ENCODE measurements around the gene NOP14.

NOP14 gene

DNA sequence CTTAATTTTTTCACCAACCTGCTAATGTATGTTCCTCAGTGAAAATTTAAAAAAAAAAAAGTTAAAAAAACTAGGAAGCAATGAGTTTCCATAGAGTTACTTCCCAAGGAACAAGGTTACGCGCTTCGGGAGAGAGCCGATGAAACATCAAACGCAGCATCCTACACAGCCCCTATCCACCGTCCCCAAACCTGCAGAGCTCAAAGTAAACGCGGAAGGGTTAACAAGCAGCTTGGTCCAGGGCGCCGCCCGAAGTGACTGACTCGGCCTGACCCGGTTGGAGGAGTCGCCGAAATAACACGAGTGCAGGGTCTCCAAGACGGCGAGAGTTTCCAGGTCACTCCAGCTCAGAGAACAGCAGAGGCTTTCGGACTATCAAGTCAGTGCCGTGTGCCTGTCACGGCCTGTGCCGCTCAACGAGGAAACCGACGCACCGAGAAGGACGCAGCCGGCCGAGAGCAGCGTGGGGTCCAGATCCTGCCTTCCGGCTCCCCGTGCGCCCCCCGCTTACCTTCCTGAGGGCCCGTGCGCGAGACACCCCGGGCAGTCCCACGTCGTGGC lies 512 bp downstream of the NOP14 start (continued):
- TF ChIP-seq, protein P1, sequence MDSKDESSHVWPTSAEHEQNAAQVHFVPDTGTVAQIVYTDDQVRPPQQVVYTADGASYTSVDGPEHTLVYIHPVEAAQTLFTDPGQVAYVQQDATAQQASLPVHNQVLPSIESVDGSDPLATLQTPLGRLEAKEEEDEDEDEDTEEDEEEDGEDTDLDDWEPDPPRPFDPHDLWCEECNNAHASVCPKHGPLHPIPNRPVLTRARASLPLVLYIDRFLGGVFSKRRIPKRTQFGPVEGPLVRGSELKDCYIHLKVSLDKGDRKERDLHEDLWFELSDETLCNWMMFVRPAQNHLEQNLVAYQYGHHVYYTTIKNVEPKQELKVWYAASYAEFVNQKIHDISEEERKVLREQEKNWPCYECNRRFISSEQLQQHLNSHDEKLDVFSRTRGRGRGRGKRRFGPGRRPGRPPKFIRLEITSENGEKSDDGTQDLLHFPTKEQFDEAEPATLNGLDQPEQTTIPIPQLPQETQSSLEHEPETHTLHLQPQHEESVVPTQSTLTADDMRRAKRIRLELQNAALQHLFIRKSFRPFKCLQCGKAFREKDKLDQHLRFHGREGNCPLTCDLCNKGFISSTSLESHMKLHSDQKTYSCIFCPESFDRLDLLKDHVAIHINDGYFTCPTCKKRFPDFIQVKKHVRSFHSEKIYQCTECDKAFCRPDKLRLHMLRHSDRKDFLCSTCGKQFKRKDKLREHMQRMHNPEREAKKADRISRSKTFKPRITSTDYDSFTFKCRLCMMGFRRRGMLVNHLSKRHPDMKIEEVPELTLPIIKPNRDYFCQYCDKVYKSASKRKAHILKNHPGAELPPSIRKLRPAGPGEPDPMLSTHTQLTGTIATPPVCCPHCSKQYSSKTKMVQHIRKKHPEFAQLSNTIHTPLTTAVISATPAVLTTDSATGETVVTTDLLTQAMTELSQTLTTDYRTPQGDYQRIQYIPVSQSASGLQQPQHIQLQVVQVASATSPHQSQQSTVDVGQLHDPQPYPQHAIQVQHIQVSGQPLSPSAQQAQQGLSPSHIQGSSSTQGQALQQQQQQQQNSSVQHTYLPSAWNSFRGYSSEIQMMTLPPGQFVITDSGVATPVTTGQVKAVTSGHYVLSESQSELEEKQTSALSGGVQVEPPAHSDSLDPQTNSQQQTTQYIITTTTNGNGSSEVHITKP (tag by site-specific recombination; IDR thresholded peaks at IDR 0.05) = peak; percentile 76
- TF ChIP-seq ZNF510 (tag by site-specific recombination; IDR thresholded peaks at IDR 0.05; ENCODE audit: insufficient replicate concordance) = no peak
- no peak for TF ChIP-seq ZNF394 (tag by site-specific recombination; IDR thresholded peaks at IDR 0.05; ENCODE audit: borderline replicate concordance)
- no peak for TF ChIP-seq ZNF768 (tag by site-specific recombination; IDR thresholded peaks at IDR 0.05)
- TF ChIP-seq TCF7L2 (IDR thresholded peaks at IDR 0.05; ENCODE audit: borderline replicate concordance, low read depth, low read length) = no peak
- TF ChIP-seq, protein P2, sequence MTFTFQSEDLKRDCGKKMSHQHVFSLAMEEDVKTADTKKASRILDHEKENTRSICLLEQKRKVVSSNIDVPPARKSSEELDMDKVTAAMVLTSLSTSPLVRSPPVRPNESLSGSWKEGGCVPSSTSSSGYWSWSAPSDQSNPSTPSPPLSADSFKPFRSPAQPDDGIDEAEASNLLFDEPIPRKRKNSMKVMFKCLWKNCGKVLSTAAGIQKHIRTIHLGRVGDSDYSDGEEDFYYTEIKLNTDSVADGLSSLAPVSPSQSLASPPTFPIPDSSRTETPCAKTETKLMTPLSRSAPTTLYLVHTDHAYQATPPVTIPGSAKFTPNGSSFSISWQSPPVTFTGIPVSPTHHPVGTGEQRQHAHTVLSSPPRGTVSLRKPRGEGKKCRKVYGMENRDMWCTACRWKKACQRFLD (tag by site-specific recombination; IDR thresholded peaks at IDR 0.05) = no peak
- TF ChIP-seq HOXC10 (CRISPR knock-in tag; IDR thresholded peaks at IDR 0.05) = no peak
- no peak for TF ChIP-seq KLF8 (tag by site-specific recombination; IDR thresholded peaks at IDR 0.05)
- TF ChIP-seq GLIS1 (tag by site-specific recombination; IDR thresholded peaks at IDR 0.05) = peak; percentile 54
- no peak for TF ChIP-seq ZNF654 (tag by site-specific recombination; IDR thresholded peaks at IDR 0.05; ENCODE audit: low read depth)
- TF ChIP-seq ZNF366 (tag by site-specific recombination; conservative IDR thresholded peaks at IDR 0.05) = 0 out of 2 replicates have a peak, but pooled peaks have one; percentile 28
- TF ChIP-seq, protein P3, sequence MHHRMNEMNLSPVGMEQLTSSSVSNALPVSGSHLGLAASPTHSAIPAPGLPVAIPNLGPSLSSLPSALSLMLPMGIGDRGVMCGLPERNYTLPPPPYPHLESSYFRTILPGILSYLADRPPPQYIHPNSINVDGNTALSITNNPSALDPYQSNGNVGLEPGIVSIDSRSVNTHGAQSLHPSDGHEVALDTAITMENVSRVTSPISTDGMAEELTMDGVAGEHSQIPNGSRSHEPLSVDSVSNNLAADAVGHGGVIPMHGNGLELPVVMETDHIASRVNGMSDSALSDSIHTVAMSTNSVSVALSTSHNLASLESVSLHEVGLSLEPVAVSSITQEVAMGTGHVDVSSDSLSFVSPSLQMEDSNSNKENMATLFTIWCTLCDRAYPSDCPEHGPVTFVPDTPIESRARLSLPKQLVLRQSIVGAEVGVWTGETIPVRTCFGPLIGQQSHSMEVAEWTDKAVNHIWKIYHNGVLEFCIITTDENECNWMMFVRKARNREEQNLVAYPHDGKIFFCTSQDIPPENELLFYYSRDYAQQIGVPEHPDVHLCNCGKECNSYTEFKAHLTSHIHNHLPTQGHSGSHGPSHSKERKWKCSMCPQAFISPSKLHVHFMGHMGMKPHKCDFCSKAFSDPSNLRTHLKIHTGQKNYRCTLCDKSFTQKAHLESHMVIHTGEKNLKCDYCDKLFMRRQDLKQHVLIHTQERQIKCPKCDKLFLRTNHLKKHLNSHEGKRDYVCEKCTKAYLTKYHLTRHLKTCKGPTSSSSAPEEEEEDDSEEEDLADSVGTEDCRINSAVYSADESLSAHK (tag by site-specific recombination; IDR thresholded peaks at IDR 0.05) = peak; percentile 56; the same call in 1 of the 2 replicates
- TF ChIP-seq KLF9 (tag by site-specific recombination; IDR thresholded peaks at IDR 0.05; ENCODE audit: low read depth) = no peak
- no peak for TF ChIP-seq ZNF19 (tag by site-specific recombination; IDR thresholded peaks at IDR 0.05; ENCODE audit: low read depth)
- TF ChIP-seq, protein P4, sequence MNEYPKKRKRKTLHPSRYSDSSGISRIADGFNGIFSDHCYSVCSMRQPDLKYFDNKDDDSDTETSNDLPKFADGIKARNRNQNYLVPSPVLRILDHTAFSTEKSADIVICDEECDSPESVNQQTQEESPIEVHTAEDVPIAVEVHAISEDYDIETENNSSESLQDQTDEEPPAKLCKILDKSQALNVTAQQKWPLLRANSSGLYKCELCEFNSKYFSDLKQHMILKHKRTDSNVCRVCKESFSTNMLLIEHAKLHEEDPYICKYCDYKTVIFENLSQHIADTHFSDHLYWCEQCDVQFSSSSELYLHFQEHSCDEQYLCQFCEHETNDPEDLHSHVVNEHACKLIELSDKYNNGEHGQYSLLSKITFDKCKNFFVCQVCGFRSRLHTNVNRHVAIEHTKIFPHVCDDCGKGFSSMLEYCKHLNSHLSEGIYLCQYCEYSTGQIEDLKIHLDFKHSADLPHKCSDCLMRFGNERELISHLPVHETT (tag by site-specific recombination; IDR thresholded peaks at IDR 0.05) = no peak
- no peak for TF ChIP-seq ZNF423 (tag by site-specific recombination; IDR thresholded peaks at IDR 0.05)
- 0 out of 2 replicates have a peak, but pooled peaks have one; percentile 51 for TF ChIP-seq ZNF2 (tag by site-specific recombination; IDR thresholded peaks at IDR 0.05)
- no peak for TF ChIP-seq ZNF302 (tag by site-specific recombination; IDR thresholded peaks at IDR 0.05; ENCODE audit: low read depth)
- 0 out of 2 replicates have a peak, but pooled peaks have one; percentile 95 for TF ChIP-seq ZNF335 (tag by site-specific recombination; conservative IDR thresholded peaks at IDR 0.05)
- no peak for TF ChIP-seq ZNF16 (tag by site-specific recombination; IDR thresholded peaks at IDR 0.05; ENCODE audit: low read depth)
- TF ChIP-seq, protein P5, sequence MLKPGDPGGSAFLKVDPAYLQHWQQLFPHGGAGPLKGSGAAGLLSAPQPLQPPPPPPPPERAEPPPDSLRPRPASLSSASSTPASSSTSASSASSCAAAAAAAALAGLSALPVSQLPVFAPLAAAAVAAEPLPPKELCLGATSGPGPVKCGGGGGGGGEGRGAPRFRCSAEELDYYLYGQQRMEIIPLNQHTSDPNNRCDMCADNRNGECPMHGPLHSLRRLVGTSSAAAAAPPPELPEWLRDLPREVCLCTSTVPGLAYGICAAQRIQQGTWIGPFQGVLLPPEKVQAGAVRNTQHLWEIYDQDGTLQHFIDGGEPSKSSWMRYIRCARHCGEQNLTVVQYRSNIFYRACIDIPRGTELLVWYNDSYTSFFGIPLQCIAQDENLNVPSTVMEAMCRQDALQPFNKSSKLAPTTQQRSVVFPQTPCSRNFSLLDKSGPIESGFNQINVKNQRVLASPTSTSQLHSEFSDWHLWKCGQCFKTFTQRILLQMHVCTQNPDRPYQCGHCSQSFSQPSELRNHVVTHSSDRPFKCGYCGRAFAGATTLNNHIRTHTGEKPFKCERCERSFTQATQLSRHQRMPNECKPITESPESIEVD (tag by site-specific recombination; IDR thresholded peaks at IDR 0.05) = no peak
- TF ChIP-seq ZNF311 (tag by site-specific recombination; IDR thresholded peaks at IDR 0.05; ENCODE audit: borderline replicate concordance) = no peak
- no peak for TF ChIP-seq ZNF777 (tag by site-specific recombination; IDR thresholded peaks at IDR 0.05; ENCODE audit: borderline replicate concordance)
- TF ChIP-seq, protein P6, sequence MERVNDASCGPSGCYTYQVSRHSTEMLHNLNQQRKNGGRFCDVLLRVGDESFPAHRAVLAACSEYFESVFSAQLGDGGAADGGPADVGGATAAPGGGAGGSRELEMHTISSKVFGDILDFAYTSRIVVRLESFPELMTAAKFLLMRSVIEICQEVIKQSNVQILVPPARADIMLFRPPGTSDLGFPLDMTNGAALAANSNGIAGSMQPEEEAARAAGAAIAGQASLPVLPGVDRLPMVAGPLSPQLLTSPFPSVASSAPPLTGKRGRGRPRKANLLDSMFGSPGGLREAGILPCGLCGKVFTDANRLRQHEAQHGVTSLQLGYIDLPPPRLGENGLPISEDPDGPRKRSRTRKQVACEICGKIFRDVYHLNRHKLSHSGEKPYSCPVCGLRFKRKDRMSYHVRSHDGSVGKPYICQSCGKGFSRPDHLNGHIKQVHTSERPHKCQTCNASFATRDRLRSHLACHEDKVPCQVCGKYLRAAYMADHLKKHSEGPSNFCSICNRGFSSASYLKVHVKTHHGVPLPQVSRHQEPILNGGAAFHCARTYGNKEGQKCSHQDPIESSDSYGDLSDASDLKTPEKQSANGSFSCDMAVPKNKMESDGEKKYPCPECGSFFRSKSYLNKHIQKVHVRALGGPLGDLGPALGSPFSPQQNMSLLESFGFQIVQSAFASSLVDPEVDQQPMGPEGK (tag by site-specific recombination; IDR thresholded peaks at IDR 0.05) = peak; percentile 66
- TF ChIP-seq, protein P7, sequence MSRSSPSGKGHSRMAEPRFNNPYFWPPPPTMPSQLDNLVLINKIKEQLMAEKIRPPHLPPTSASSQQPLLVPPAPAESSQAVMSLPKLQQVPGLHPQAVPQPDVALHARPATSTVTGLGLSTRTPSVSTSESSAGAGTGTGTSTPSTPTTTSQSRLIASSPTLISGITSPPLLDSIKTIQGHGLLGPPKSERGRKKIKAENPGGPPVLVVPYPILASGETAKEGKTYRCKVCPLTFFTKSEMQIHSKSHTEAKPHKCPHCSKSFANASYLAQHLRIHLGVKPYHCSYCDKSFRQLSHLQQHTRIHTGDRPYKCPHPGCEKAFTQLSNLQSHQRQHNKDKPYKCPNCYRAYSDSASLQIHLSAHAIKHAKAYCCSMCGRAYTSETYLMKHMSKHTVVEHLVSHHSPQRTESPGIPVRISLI (tag by site-specific recombination; IDR thresholded peaks at IDR 0.05) = 0 out of 2 replicates have a peak, but pooled peaks have one; percentile 9

Data from HEK293 (cell line).